Fibroblast of skin of right biceps (primary cell): Measurements from ENCODE around the gene LTK.

Experiments
- DNase-seq: peaks from one replicate; pipeline ENCODE4 v3.0.0-alpha.2; 2013

LTK gene

DNA sequence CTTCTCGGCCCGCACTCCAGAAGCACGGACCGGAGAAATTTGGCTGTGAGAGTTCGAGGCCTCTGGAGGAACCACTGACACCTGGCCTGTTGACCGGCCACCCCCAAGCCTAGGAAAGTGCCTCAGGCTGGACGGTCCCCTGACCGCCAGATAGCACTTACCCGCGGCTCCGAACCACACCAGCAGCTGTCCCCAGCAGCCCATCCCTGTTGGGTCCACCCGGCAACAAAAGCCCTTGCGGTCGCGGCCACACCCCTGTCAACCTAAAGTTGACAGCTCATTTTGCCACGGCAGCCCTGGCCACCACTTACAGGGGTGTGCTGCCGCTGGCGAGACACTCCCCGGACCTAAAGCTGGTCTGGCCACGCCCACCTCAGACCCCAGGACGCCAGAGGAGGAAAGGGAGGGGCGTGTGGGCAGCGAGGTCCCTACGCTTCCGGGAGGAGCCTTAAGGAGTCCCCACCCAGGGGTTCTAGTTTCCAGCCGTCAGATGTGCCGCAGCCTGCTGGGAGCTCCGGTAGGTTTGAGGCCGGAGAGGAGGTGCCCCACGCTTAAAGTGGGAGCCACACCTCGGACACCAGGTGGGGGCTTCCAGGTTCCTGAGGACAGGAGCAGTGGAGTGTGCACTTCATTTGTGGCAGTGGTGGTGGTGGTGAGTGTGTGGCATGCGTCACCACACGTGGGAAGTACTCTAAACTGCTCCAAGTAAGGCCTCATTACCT lies at the start of gene LTK:
LTK (minus strand) TSS at position 322 of the 722 bp plus-strand sequence; CDS start at position 204, 118 bp downstream.
- DNase-seq, result peak; percentile 22

DNA sequence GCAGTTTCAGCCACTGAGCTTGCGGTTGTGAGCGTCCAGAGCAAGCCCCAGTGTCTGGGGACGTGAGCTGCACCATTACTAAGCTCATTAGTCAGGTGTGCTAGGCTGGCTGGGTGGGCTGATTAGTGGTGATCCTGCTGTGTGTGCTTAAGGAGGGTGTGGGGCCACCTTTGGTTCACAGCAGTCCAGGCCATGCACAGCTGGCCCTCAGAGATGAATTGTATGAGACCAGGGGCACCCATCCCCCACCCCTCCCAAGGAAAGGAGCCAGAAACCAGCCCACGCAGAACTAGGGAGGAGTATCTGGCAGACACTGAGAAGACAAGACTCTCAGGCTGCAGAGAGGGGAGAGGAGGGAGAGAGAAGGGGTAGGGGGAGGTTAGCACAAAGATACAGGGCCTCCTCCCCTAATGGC lies 49.2 kb upstream of the LTK start:
- DNase-seq, result no peak

DNA sequence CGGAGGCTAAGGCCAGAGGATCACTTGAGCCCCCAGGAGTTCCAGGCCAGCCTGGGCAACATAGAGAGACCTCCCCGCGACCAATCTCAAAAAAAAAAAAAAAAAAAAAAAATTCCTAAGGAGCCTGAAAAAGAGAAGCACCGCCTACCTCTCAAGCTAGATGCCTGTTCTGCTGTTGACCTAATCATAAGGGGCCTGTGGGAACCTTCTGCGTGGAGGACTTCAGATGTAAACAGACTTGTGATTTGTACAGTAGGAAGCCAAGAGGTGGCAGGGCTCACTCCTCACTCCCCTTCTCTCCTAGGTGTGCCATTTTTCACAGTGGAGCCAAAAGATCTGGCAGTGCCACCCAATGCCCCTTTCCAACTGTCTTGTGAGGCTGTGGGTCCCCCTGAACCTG lies 48.6 kb upstream of the LTK start:
- DNase-seq, result no peak

DNA sequence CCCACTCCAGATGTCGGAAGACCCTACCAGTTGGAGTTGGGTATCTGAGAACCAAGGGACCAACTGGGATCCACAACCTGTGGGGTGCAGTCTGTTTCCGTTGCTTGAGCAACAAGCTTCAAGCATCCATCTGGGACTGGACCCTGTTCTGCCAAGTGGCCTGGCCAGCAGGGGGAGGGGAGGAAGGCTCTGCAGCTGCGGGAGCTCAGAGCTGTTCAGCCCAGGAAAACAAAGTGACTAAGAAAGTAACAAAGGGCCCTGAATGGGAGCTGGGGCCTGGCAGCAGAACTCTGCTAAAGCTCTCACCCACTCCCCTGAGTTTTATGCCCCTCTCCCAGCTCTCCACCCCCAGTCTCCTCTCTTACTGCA lies 48.1 kb upstream of the LTK start:
- peak; percentile 16 for DNase-seq

GRCh38 chr15:41561104-41561776 lies 47.6 kb upstream of the LTK start:
- no peak for DNase-seq

GRCh38 chr15:41560572-41560874 lies 46.9 kb upstream of the LTK start:
- DNase-seq, result no peak

DNA sequence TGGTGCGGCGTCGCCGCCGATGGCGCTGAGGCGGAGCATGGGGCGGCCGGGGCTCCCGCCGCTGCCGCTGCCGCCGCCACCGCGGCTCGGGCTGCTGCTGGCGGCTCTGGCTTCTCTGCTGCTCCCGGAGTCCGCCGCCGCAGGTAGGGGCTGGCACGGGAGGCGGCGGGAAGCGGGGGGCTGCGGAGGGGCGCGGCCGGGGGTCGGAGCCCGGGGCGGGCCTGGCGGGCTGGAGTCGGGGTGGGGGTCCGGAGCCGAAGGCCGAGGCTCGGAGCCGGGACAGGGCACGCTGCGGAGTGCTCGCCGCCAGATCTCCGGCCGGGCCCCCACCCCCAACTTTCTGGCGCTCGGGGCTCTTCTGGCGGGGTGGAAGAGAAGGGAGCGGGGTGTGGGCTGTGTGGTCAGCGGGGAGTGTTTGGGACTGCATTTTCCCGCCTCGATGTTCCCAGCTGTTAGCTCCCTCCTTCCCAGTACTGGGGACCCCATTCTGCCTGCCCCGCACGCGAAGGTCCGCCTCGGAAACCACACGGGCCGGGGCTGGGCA lies 45.7 kb upstream of the LTK start:
- no peak for DNase-seq

GRCh38 chr15:41558400-41559238 lies 45.0 kb upstream of the LTK start, which contains the start of gene TYRO3:
TYRO3 (plus strand) TSS chr15:41559212; CDS start chr15:41559258, 46 bp downstream.
- DNase-seq, result peak; percentile 69

DNA sequence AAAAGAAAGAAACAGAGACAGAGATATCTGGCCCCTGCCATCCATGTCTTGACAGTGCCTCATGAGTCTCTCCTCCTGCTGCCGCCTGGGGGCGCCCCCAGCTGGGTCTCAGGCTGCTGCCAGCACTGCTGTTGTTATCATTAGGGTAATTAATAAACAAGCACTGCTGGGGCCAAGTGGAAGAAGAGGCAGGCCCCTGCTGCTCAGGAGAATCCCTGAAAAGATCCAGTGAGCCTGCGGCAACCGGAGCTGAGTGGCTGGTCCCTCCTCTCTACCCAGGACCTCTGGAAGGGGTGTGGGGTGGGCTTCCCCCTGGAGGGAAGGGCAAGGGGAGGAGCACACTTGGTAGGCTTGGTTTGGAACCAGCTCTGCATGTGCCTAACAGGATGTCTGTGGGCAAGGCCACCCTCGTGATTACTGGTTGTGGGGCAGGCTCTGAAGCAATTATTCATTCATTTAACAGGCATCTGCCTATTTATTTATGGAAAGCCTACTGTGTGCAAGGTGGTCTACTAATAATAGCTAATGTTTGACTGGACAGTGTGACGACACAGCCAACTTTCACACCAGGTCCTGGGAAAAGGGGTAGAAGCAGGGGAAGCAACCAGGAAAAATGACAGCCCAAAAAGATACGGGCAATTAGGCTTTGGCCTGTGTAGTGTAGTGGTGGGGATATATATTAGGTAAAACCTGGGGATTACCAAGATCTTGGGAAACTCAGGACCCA lies 44.2 kb upstream of the LTK start:
- peak; percentile 62 for DNase-seq

GRCh38 chr15:41556677-41557076 lies 43.0 kb upstream of the LTK start:
- DNase-seq, result no peak

DNA sequence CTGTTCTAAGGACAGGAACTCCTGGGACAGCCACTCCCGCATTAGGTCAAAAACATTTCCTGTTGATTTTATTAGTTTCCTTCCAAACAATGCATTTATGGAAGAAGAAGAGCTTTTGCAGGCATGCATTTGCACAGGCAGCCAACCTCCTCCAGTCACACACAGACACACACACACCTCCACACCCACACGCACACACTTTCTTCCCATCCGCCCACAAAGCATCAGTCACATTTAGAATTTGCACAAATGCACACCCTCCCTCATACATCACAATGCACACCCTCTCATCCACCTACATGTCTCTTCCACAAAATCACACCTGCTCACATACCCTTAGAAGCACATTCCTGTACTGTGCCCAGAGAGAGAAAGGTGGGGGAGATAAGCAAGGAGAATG lies 41.3 kb upstream of the LTK start:
- no peak for DNase-seq

DNA sequence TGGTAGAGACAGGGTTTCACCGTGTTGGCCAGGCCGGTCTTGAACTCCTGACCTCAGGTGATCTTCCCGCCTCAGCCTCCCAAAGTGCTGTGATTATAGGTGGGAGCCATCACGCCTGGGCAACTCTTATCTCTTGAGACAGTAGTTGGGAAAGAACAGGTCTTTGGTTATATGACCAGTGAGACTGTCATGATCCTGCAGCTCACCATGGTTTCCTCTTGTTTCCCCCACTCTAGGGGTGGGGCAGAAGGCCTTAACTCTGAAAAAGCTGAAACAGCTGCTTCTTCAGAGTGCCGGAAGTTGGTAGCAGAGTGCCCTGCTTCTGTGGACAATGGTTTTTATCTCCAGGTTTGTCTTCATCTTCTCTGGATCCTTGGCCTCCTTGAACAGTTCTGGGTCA lies 40.7 kb upstream of the LTK start:
- no peak for DNase-seq

DNA sequence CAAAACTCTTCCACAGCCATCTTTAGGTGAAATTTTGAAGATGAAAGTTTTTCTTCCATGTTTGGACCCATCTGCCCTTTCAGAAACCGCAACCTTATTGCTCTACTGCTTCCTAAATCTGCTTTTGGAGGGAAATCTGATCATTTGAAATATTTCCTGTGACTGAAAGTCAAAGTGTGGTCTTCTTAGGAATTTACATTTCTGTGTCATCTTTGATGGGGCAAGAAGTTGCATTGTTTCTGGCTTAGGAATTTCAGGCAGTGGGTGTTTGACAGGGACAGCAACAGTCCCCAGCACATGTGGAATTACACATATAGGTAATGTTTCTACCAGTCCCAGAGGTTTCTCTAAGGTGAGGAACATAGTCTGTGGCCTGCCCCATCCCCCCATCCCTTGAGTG lies 40.1 kb upstream of the LTK start:
- DNase-seq, result peak; percentile 50

GRCh38 chr15:41550066-41550775 lies 36.6 kb upstream of the LTK start:
- DNase-seq, result no peak

DNA sequence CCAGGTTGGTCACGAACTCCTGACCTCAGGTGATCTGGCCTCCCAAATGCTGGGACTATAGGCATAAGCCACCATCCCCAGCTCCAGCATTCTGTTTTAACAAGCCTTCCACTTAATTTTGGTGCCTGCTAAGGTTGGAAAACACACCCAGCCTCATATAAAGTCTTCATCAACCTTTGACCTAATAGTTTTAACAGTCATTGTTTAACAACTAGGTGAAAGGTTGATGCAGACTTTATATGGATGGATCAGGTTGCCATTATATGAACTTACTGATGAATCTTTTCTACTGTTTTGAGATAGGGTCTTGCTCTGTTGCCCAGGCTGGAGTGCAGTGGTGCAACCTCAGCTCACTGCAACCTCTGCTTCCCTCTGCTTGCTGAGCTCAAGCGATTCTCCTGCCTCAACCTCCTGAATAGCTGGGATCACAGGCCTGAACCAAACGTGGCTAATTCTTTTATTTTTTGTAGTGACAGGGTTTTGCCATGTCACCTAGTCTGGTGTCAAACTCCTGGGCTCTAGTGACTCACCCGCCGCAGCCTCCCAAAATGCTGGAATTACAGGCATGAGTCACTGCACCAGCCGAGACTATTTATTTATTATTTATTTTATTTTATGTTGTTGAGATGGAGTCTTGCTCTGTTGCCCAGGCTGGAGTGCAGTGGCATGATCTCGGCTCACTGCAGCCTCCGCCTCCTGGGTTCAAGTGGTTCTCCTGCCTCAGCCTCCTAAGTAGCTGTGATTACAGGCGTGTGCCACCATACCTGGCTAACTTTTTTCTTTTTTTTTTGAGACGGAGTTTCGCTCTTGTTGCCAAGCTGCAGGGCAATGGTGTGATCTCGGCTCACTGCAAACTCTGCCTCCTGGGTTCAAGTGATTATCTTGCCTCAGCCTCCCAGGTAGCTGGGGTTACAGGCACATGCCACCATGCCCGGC lies 33.5 kb upstream of the LTK start:
- DNase-seq, result peak; percentile 68

- DNase-seq, result no peak
Observed at GRCh38 chr15:41545218-41545617, 31.6 kb upstream of the LTK start.

DNA sequence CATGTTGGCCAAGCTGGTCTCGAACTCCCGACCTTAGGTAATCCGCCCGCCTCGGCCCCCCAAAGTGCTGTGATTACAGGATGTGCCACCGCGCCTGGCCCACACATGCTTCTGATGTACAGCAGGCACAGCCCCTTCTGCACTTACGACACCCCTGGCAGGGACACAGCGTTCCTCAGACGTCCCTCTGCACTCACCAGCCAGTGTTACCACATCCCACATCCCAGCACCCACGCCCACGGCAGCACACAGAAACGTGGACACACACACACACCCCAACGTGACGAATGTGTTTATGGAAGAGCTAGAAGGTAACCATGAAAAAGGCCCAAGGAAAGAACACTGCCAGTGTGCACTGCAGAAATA lies 31.0 kb upstream of the LTK start:
- DNase-seq, result peak; percentile 5

GRCh38 chr15:41543521-41543870 lies 29.9 kb upstream of the LTK start:
- DNase-seq, result no peak

DNA sequence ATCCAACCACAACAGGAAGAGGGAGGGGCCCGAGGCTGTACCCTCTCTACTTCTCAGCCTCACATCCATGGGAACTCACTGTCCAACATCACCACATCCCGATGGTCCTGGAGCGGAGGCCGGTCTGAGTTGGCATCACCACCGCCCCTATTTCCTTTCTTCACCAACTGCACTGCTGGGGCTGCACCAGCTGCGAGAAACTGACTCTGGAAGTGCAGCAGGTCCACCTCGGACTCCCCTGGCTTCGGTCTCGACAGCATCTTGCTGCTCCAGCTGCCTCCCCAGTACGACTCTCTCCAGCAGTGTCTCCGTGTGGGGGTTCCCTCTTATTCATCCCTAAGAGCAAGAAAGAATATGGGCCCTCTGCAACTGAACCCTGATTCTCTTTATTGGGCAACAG lies 23.2 kb upstream of the LTK start:
- no peak for DNase-seq

DNA sequence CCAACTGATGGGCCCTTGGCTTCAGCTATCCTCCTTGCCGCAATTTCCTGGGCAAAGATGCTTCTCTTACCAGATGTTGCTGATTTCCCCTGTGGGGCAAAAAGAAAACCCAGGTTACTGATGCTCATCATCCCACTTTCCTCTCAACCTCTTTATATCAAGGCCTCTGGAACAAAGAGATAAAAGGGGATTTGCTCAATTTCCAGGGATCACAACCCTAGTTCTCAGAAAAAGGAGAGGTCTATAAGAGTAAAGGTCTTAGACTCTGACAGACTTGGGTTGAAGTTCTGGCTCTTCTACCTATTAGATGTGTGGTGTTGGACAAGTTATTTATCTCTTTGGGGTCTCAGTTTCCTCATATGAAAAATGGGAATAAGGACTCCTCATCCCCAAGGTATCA lies 21.9 kb upstream of the LTK start:
- no peak for DNase-seq

GRCh38 chr15:41530363-41530956 lies 16.8 kb upstream of the LTK start:
- no peak for DNase-seq
